Esophagus squamous epithelium (tissue), 5 donors: ENCODE data around the gene TMEM161A. TPM values are rescaled to one million over a fixed set of nuclear protein-coding genes. Genes with fewer than 3 reads are reported as not detected.

Experiments used
- DNase-seq: peaks from one replicate; lab custom pipeline; 2025; lab: John Stamatoyannopoulos, UW
- H3K27ac ChIP-seq, 4 donors: fragments of 200-600 bp; sonication (generic); one replicate each; pipeline ENCODE4 v1.5.1; 2016 to 2019; ENCODE audit warnings: mild to moderate bottlenecking in 1 of 4
- H3K27me3 ChIP-seq, 4 donors: fragments of 200-600 bp; sonication (generic); 1 replicate in 3 of 4; 2 replicates in 1 of 4; pipeline versions ENCODE4 v1.5.1 to v1.6.0; 2017 to 2021; ENCODE audit warnings: antibody characterized with exemption in 1 of 4
- H3K36me3 ChIP-seq, 3 donors: fragments of 200-600 bp; sonication (generic); one replicate each; pipeline ENCODE4 v1.5.1; 2016 to 2019
- H3K4me1 ChIP-seq, 3 donors: fragments of 200-600 bp; sonication (generic); one replicate each; pipeline ENCODE4 v1.5.1; 2017 to 2019
- H3K4me3 ChIP-seq, 4 donors: fragments of 200-600 bp; sonication (generic); 1 replicate in 3 of 4; 2 replicates in 1 of 4; pipeline ENCODE4 v1.5.1; 2016 to 2019; ENCODE audit warnings: mild to moderate bottlenecking in 2 of 4, moderate library complexity in 1 of 4
- H3K9me3 ChIP-seq, 3 donors: fragments of 200-600 bp; sonication (generic); one replicate each; pipeline ENCODE4 v1.5.1; 2016 to 2019
- CTCF ChIP-seq, 6 experiments: fragments of 450-650 bp in 4 of 6; fragments of 200-600 bp in 2 of 6; sonication (generic) in 2 of 6; IDR thresholded peaks; one replicate each; pipeline ENCODE4 v1.5.1; 2016 to 2019; ENCODE audit warnings: antibody characterized with exemption in 6 of 6, mild to moderate bottlenecking in 4 of 6, moderate library complexity in 4 of 6
- POLR2A ChIP-seq, 4 donors: fragments of 450-650 bp; IDR thresholded peaks; one replicate each; pipeline ENCODE4 v1.6.1; 2017; ENCODE audit warnings: antibody characterized with exemption in 4 of 4, mild to moderate bottlenecking in 4 of 4, moderate library complexity in 3 of 4
- WGBS, 2 donors: methylation state at CpG; one replicate each; pipeline ENCODE4 v1.1.5; 2018; 5-methylcytosine and 5-hydroxymethylcytosine counted together
- intact Hi-C: fragments of 100-400 bp; cut with DNase I; formaldehyde crosslinking; loops from one replicate; pipeline ENCODE4 v1.15.0; 2022
- total RNA-seq, 4 donors: library from RNA; depleted of rRNA; stranded (reverse); fragments of >200 nt; gene quantifications; one replicate each; pipeline ENCODE4 v1.1.0, GENCODE V29; 2016
- donor health status: DM: yes; HTN: yes; CAD: no.

TMEM161A gene
- total RNA-seq, 4 donors from 2014 or later, result 11.0 to 30.3 (median 15.5) TPM

- Histone ChIP-seq H3K27ac (peak overlapping the region in 1 of 4 donors; percentile 2), H3K36me3 (peaks cover 0 to 9% (median 0%) of the 10 kb centered on the region in 3 donors), H3K27me3 (no peaks in the 10 kb centered on the region), H3K4me1 (peaks cover 5 to 21% (median 6%) of the 10 kb centered on the region in 3 donors), H3K9me3 (no peaks in the 10 kb centered on the region), H3K4me3 (no peak overlapping the region)
- intact Hi-C loops, result no loop called here
- no peak for DNase-seq
- TF ChIP-seq POLR2A (IDR thresholded peaks at IDR 0.05) (no peak), CTCF (IDR thresholded peaks at IDR 0.05) (no peak)
- 31 to 67% methylated on average over 1 to 8 of the region's 10 CpGs for WGBS, 2 donors
Observed at GRCh38 chr19:19083413-19084178, 54.7 kb downstream of the TMEM161A start.

- Histone ChIP-seq H3K36me3 (peaks cover 0 to 20% (median 0%) of the 10 kb centered on the region in 3 donors), H3K4me1 (peaks cover 5 to 21% (median 6%) of the 10 kb centered on the region in 3 donors), H3K4me3 (no peak overlapping the region), H3K9me3 (no peaks in the 10 kb centered on the region), H3K27ac (no peak overlapping the region), H3K27me3 (no peaks in the 10 kb centered on the region)
- no peak for TF ChIP-seq CTCF (IDR thresholded peaks at IDR 0.05)
- no peak for TF ChIP-seq POLR2A (IDR thresholded peaks at IDR 0.05)
- intact Hi-C loops, result no loop called here
- WGBS, 2 donors, result 77 to 86% methylated on average over 12 to 16 of the region's 16 CpGs
- DNase-seq, result no peak
Observed at GRCh38 chr19:19081642-19082151, 56.6 kb downstream of the TMEM161A start.

- intact Hi-C loops, result no loop called here
- H3K4me1 ChIP-seq, result peaks cover 5 to 21% (median 6%) of the 10 kb centered on the region in 3 donors
- no peak overlapping the region for H3K27ac ChIP-seq
- no peaks in the 10 kb centered on the region for H3K27me3 ChIP-seq
- 94 to 100% methylated on average over 1 of the region's 1 CpG for WGBS, 2 donors
- peaks cover 0 to 34% (median 0%) of the 10 kb centered on the region in 3 donors for H3K36me3 ChIP-seq
- H3K4me3 ChIP-seq, result no peak overlapping the region
- TF ChIP-seq CTCF (IDR thresholded peaks at IDR 0.05) (no peak), POLR2A (IDR thresholded peaks at IDR 0.05) (no peak)
- H3K9me3 ChIP-seq, result no peaks in the 10 kb centered on the region
- DNase-seq, result no peak
Observed at GRCh38 chr19:19079571-19079970, 58.7 kb downstream of the TMEM161A start.

DNA sequence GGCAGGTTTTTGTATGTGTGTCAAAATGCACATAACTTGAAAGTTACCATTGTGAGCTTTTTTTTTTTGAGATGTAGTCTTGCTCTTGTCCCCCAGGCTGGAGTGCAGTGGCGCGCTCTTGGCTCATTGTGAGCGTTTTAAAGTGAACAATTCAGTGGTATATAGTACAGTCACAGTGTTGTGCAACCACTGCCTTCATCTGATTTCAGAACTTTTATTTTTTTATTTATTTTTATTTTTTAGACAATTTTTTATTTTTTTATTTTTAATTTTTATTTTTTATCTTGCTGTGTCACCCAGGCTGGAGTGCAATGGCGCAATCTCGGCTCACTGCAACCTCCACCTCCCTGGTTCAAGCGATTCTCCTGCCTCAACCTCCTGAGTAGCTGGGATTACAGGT is 59.5 kb downstream of the TMEM161A start:
- no peak overlapping the region for H3K4me3 ChIP-seq
- TF ChIP-seq POLR2A (IDR thresholded peaks at IDR 0.05) (no peak), CTCF (IDR thresholded peaks at IDR 0.05) (no peak)
- DNase-seq, result no peak
- intact Hi-C loops, result no loop called here
- 90 to 98% methylated on average over 6 of the region's 6 CpGs for WGBS, 2 donors
- H3K36me3 ChIP-seq, result peaks cover 0 to 34% (median 0%) of the 10 kb centered on the region in 3 donors
- no peaks in the 10 kb centered on the region for H3K9me3 ChIP-seq
- H3K4me1 ChIP-seq, result peaks cover 5 to 13% (median 6%) of the 10 kb centered on the region in 3 donors
- no peak overlapping the region for H3K27ac ChIP-seq
- no peaks in the 10 kb centered on the region for H3K27me3 ChIP-seq

GRCh38 chr19:19077103-19077502 is 61.2 kb downstream of the TMEM161A start:
- Histone ChIP-seq H3K9me3 (no peaks in the 10 kb centered on the region), H3K4me3 (no peak overlapping the region), H3K27me3 (no peaks in the 10 kb centered on the region), H3K4me1 (no peaks in the 10 kb centered on the region), H3K36me3 (peaks cover 0 to 25% (median 0%) of the 10 kb centered on the region in 3 donors), H3K27ac (no peak overlapping the region)
- TF ChIP-seq CTCF (IDR thresholded peaks at IDR 0.05), result no peak
- no peak for TF ChIP-seq POLR2A (IDR thresholded peaks at IDR 0.05)
- no peak for DNase-seq
- WGBS, 2 donors, result 91 to 92% methylated on average over 7 of the region's 7 CpGs
- intact Hi-C loops, result no loop called here
